ENCODE data around the gene MESP2.

- no peak for TF ChIP-seq EZH2 (IDR thresholded peaks at IDR 0.05; ENCODE audit: insufficient read depth, poor library complexity, severe bottlenecking)
- no peak for TF ChIP-seq EZH2phosphoT487 (IDR thresholded peaks at IDR 0.05; ENCODE audit: insufficient read depth, low read depth)
Observed at GRCh38 chr15:89790661-89791060, 14.5 kb downstream of the MESP2 start.

All from GM23248 (cell line).